AG04449 (cell line): Measurements from ENCODE around the gene C4BPB.
"Not testable (repeated sequence)": the region's sequence is repeated elsewhere in the genome, so short reads cannot be mapped to it uniquely, and the experiment has no call there.

Experiments
- CTCF ChIA-PET: fragments of 350-600 bp; formaldehyde crosslinking; extraction: SDS; loops from one replicate; lab custom pipeline; 2021; ENCODE audit warnings: antibody characterized with exemption; lab: Yijun Ruan, JAX
- POLR2A ChIA-PET: fragments of 400-600, 350-600 bp; formaldehyde crosslinking; extraction: SDS; loops from one replicate; lab custom pipeline; 2020; ENCODE audit warnings: antibody characterized with exemption, inconsistent platforms; lab: Yijun Ruan, JAX
- DNase-seq: peaks from one replicate; pipeline ENCODE4 v3.0.0-alpha.2; 2010; ENCODE audit warnings: low read depth, low spot score
- H3K4me3 ChIP-seq: 2 replicates; pipeline ENCODE4 v1.5.1; 2011; ENCODE audit warnings: low read depth, mild to moderate bottlenecking, control low read depth, low read length
- TF ChIP-seq, protein P1 (sequence below): IDR thresholded peaks from one replicate; pipeline ENCODE4 v1.5.1; 2011; ENCODE audit warnings: mild to moderate bottlenecking, moderate library complexity, low read length, control low read depth, inconsistent platforms; ENCODE audit not compliant: insufficient read depth; ENCODE audit errors: missing control alignments

Gene C4BPB

GRCh38 chr1:207088701-207089626, at the start of gene C4BPB:
Gene C4BPB (plus strand): TSS chr1:207088860. CDS start chr1:207089532, 672 bp downstream.
- ChIA-PET CTCF (interaction anchor here (0.7 to 3.3 kb wide), 4 partner anchors 9 to 328 kb away, joined by 3 to 13 read pairs (median 6); no protein-coding TSS in a partner anchor), POLR2A (no interaction called here)
- TF ChIP-seq, protein P1, sequence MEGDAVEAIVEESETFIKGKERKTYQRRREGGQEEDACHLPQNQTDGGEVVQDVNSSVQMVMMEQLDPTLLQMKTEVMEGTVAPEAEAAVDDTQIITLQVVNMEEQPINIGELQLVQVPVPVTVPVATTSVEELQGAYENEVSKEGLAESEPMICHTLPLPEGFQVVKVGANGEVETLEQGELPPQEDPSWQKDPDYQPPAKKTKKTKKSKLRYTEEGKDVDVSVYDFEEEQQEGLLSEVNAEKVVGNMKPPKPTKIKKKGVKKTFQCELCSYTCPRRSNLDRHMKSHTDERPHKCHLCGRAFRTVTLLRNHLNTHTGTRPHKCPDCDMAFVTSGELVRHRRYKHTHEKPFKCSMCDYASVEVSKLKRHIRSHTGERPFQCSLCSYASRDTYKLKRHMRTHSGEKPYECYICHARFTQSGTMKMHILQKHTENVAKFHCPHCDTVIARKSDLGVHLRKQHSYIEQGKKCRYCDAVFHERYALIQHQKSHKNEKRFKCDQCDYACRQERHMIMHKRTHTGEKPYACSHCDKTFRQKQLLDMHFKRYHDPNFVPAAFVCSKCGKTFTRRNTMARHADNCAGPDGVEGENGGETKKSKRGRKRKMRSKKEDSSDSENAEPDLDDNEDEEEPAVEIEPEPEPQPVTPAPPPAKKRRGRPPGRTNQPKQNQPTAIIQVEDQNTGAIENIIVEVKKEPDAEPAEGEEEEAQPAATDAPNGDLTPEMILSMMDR: no peak
- DNase-seq: no peak
- H3K4me3 ChIP-seq: no peak within 1 kb of the TSS

DNA sequence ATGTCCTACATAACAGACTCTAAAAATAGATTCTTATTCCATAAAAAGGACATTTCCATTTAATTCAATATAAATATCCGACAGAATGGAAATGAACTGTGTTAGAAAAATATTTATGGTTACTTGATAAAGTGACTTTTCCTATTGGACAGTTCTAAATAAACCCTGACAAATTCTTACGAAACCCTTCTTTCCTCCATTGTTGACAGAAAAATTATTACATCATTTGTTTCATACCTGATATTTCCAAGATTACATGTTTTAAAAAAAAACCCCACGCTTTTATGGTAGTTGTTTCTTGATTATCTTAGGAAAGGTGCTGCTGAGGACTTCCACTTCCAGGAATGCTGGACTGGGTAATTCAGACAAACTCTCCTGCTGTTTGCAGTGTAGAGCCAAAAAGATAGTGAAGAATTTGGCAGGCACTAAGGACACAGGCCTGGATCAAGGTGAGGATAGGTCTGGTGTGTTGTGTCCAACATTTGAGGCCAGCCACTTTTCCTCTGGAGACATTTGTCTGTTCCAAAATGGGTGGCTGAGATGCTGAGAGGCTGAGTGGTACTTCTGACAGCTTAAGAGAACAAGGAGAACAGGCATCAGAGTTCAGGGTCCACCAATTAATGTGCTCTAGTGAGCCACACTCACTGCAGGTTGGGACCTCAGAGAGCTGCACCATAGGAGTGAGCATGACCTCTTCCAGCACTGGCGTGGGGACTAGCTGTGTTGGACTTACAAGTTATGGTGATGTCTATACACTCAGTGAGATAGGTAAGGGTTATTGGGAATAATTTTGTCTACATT, 49.1 kb upstream of the C4BPB start:
- ChIA-PET CTCF (interaction anchor here (0.9 to 7.7 kb wide), 6 partner anchors 8 to 365 kb away, joined by 4 to 50 read pairs (median 4); no protein-coding TSS in a partner anchor), POLR2A (no interaction called here)
- no peak for DNase-seq
- H3K4me3 ChIP-seq: no peak overlapping the region
- TF ChIP-seq, protein P1: no peak

GRCh38 chr1:207040181-207040533, 48.5 kb upstream of the C4BPB start:
- POLR2A ChIA-PET: no interaction called here
- DNase-seq: no peak
- no peak overlapping the region for H3K4me3 ChIP-seq
- CTCF ChIA-PET: interaction anchor here (0.9 to 7.7 kb wide), 6 partner anchors 8 to 364 kb away, joined by 4 to 50 read pairs (median 4); no protein-coding TSS in a partner anchor
- TF ChIP-seq, protein P1: no peak

DNA sequence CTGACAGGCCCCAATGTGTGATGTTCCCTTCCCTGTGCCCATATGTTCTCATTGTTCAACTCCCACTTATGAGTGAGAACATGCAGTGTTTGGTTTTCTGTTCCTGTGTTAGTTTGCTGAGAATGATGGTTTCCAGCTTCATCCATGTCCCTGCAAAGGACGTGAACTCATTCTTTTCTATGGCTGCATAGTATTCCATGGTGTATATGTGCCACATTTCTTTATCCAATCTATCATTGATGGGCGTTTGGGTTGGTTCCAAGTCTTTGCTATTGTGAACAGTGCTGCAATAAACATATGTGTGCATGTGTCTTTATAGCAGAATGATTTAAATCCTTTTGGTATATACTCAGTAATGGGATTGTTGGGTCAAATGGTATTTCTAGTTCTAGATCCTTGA, 47.3 kb upstream of the C4BPB start:
- H3K4me3 ChIP-seq, POLR2A ChIA-PET, DNase-seq: not testable (repeated sequence)
- CTCF ChIA-PET: interaction anchor here (1.2 to 7.7 kb wide), 2 partner anchors 7 to 16 kb away, joined by 4 to 50 read pairs; no protein-coding TSS in a partner anchor

DNA sequence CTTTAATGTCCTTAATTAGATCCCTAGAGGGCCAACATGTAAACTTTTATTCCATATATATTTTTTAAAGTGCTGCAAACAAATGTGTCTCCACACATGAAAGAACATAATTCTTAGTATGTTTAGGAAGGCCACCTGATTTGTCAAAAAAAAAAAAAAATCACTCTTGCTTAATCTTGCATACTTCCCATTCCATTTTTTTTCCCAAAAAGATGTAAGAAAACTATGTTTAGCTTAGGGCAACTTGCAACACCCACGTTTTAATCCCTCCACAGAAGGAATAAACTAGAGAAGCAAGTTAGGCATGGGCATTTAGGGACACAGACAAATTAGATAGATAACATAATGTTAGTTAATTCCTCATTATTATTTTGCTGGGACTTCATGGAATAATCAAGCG, 43.2 kb upstream of the C4BPB start:
- CTCF ChIA-PET: interaction anchor here (0.6 to 2.0 kb wide), 3 partner anchors 8 to 441 kb away, joined by 3 to 7 read pairs (median 3); no protein-coding TSS in a partner anchor
- POLR2A ChIA-PET: no interaction called here
- TF ChIP-seq, protein P1: no peak
- no peak overlapping the region for H3K4me3 ChIP-seq
- DNase-seq: no peak

DNA sequence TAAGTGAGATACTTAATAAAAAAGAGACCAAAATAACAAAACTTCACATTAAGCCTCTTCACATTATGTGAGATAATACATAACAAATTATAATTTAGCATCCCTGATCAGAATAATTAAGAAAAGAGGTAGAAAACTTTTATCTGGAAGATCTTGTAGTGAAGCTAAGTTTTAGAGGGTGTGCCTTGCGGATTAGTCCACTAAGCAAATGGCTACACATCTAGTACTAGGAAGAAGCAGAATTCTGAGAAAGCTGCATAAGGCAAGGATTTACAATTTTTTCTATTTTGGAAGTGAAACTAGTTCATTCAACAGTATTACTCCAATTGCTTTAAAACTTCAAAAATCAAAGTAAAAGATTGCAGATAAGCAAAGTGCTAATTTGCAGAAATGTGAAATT, 41.2 kb upstream of the C4BPB start:
- ChIA-PET CTCF (interaction anchor here (0.6 to 5.8 kb wide), 7 partner anchors 9 to 435 kb away, joined by 3 to 53 read pairs (median 5); partner anchors contain the start of genes C1orf116 and EIF2D), POLR2A (no interaction called here)
- no peak overlapping the region for H3K4me3 ChIP-seq
- TF ChIP-seq, protein P1: no peak
- DNase-seq: no peak
